ENCODE data around the gene EGFL6. TPM values are rescaled to one million over a fixed set of nuclear protein-coding genes. Genes with fewer than 3 reads are reported as not detected.

Gene EGFL6
- total and polyA plus RNA-seq, 9 donors: 0.12 to 1.3 (median 0.34) TPM; not detected in 4

DNA sequence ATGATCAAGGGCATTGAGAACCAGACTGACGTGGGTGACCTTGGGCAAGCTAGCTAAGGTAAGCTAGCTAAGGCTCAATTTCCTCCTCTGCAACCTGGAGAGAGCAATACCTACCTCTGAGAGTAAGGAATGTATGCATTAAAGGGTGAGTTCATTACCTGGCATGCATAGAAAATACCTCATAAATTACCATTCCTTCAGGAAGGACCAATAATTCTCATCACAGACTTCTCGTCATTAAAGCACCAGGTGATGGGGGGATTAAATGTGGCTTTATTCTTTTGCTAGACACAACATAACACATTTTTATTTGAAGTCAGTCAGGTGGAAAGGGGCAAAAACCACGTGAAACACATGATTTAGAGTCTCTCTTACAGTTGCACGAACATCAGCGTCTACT is 21.5 kb downstream of the EGFL6 start:
- H3K9me3 ChIP-seq: peaks cover 0 to 3% of the 10 kb centered on the region in 2 donors
- WGBS, 3 donors: 42 to 52% (median 46%) methylated on average over 5 of the region's 5 CpGs
- TF ChIP-seq, protein P1, sequence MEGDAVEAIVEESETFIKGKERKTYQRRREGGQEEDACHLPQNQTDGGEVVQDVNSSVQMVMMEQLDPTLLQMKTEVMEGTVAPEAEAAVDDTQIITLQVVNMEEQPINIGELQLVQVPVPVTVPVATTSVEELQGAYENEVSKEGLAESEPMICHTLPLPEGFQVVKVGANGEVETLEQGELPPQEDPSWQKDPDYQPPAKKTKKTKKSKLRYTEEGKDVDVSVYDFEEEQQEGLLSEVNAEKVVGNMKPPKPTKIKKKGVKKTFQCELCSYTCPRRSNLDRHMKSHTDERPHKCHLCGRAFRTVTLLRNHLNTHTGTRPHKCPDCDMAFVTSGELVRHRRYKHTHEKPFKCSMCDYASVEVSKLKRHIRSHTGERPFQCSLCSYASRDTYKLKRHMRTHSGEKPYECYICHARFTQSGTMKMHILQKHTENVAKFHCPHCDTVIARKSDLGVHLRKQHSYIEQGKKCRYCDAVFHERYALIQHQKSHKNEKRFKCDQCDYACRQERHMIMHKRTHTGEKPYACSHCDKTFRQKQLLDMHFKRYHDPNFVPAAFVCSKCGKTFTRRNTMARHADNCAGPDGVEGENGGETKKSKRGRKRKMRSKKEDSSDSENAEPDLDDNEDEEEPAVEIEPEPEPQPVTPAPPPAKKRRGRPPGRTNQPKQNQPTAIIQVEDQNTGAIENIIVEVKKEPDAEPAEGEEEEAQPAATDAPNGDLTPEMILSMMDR (IDR thresholded peaks at IDR 0.05): no peak
- TF ChIP-seq EP300 (IDR thresholded peaks at IDR 0.05): no peak
- no peak for TF ChIP-seq POLR2A (IDR thresholded peaks at IDR 0.05)
- H3K4me1 ChIP-seq (ENCODE audit: insufficient read depth): no peaks in the 10 kb centered on the region
- intact Hi-C loops (cut with DNase I): no loop called here
- no peaks in the 10 kb centered on the region for H3K27me3 ChIP-seq
- no peaks in the 10 kb centered on the region for H3K36me3 ChIP-seq
- no peak overlapping the region for H3K27ac ChIP-seq
- H3K4me3 ChIP-seq: no peak overlapping the region
- DNase-seq: no peak

- intact Hi-C loops (cut with DNase I): no loop called here
These were observed 28.5 kb downstream of the EGFL6 start for GRCh38 chrX:13597874-13598273.

DNA sequence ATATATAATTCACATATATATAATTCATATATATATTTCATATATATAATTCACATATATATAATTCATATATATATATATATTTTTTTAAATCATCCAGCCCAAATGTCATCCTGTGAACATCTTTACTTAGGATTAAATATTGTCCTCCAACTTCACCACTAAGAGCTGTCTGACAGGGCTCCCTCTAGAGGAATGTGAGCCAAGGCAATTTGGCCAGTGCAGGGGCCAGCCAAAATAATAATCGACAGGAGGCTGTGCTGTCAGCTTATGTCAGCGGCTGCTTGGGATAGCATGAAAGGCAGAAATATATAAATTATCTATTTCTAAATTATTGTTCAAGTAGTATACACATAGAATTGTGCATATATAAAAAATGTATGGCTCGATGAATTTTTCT is 29.5 kb downstream of the EGFL6 start:
- no peaks in the 10 kb centered on the region for H3K9me3 ChIP-seq
- H3K4me3 ChIP-seq: no peak overlapping the region
- H3K27me3 ChIP-seq: no peaks in the 10 kb centered on the region
- H3K4me1 ChIP-seq (ENCODE audit: insufficient read depth): no peaks in the 10 kb centered on the region
- H3K36me3 ChIP-seq: no peaks in the 10 kb centered on the region
- no peak overlapping the region for H3K27ac ChIP-seq
- TF ChIP-seq, protein P1 (IDR thresholded peaks at IDR 0.05): no peak
- no peak for TF ChIP-seq EP300 (IDR thresholded peaks at IDR 0.05)
- TF ChIP-seq POLR2A (IDR thresholded peaks at IDR 0.05): no peak
- DNase-seq: no peak
- intact Hi-C loops (cut with DNase I): no loop called here
- WGBS, 3 donors: 55 to 79% (median 73%) methylated on average over 3 of the region's 3 CpGs

More at GRCh38 chrX:13597874-13598273, 28.5 kb downstream of the EGFL6 start:
- WGBS, 3 donors: 45 to 62% (median 58%) methylated on average over 4 of the region's 4 CpGs
- no peaks in the 10 kb centered on the region for H3K27me3 ChIP-seq
- no peak overlapping the region for H3K27ac ChIP-seq
- TF ChIP-seq POLR2A (IDR thresholded peaks at IDR 0.05) (no peak), EP300 (IDR thresholded peaks at IDR 0.05) (no peak)
- TF ChIP-seq, protein P1 (IDR thresholded peaks at IDR 0.05): no peak
- no peak overlapping the region for H3K4me3 ChIP-seq
- no peak for DNase-seq
- H3K36me3 ChIP-seq: no peaks in the 10 kb centered on the region
- H3K4me1 ChIP-seq (ENCODE audit: insufficient read depth): no peaks in the 10 kb centered on the region
- H3K9me3 ChIP-seq: no peaks in the 10 kb centered on the region

- intact Hi-C loops (cut with DNase I): no loop called here
- no peaks in the 10 kb centered on the region for H3K36me3 ChIP-seq
- H3K4me3 ChIP-seq: no peak overlapping the region
- no peaks in the 10 kb centered on the region for H3K9me3 ChIP-seq
- no peaks in the 10 kb centered on the region for H3K4me1 ChIP-seq (ENCODE audit: insufficient read depth)
- H3K27ac ChIP-seq: no peak overlapping the region
- no peaks in the 10 kb centered on the region for H3K27me3 ChIP-seq
- TF ChIP-seq, protein P1 (IDR thresholded peaks at IDR 0.05): no peak
- no peak for TF ChIP-seq POLR2A (IDR thresholded peaks at IDR 0.05)
- no peak for TF ChIP-seq EP300 (IDR thresholded peaks at IDR 0.05)
- 83 to 89% (median 88%) methylated on average over 1 of the region's 1 CpG for WGBS, 3 donors
- DNase-seq: no peak
These were observed 30.1 kb downstream of the EGFL6 start for GRCh38 chrX:13599491-13599890.
